Astrocyte (in vitro differentiated cells and primary cell): ENCODE measurements around the gene NECTIN4. TPM values are rescaled to one million over a fixed set of nuclear protein-coding genes. Genes with fewer than 3 reads are reported as not detected.

Experiments
- DNase-seq: peaks from one replicate; pipeline ENCODE4 v3.0.0-alpha.2; 2010; ENCODE audit warnings: low read depth
- FAIRE-seq: peaks from 2 replicates; lab custom pipeline; 2011; peaks lifted over from hg19 to GRCh38; lab: Jason Lieb, UNC
- H2AFZ ChIP-seq: 2 replicates; pipeline ENCODE4 v1.6.0; 2012; ENCODE audit warnings: low read depth, low read length, inconsistent platforms
- H3K27ac ChIP-seq: 2 replicates; pipeline ENCODE4 v1.5.1; 2011; ENCODE audit warnings: low read depth, low read length, inconsistent platforms
- H3K27me3 ChIP-seq: 2 replicates; pipeline ENCODE4 v1.6.0; 2011; ENCODE audit warnings: low read length, inconsistent platforms; ENCODE audit not compliant: insufficient read depth
- H3K36me3 ChIP-seq: 2 replicates; pipeline ENCODE4 v1.5.1; 2011; ENCODE audit warnings: low read length, inconsistent platforms; ENCODE audit not compliant: insufficient read depth
- H3K4me1 ChIP-seq: 2 replicates; pipeline ENCODE4 v1.5.1; 2011; ENCODE audit warnings: low read length, inconsistent platforms; ENCODE audit not compliant: insufficient read depth
- H3K4me2 ChIP-seq: 2 replicates; pipeline ENCODE4 v1.6.0; 2012; ENCODE audit warnings: low read length, inconsistent platforms
- H3K4me3 ChIP-seq: 2 replicates; pipeline ENCODE4 v1.5.1; 2011; ENCODE audit warnings: low read depth, mild to moderate bottlenecking, low read length, inconsistent platforms; ENCODE audit not compliant: insufficient read depth
- H3K79me2 ChIP-seq: 2 replicates; pipeline ENCODE4 v1.6.0; 2012; ENCODE audit warnings: mild to moderate bottlenecking, low read length, inconsistent platforms; ENCODE audit not compliant: insufficient read depth
- H3K9ac ChIP-seq: 2 replicates; pipeline ENCODE4 v1.6.0; 2012; ENCODE audit warnings: mild to moderate bottlenecking, low read length, inconsistent platforms
- H3K9me3 ChIP-seq: 2 replicates; pipeline ENCODE4 v1.5.1; 2012; ENCODE audit warnings: low read depth, mild to moderate bottlenecking, low read length, inconsistent platforms; ENCODE audit not compliant: insufficient read depth
- H4K20me1 ChIP-seq: 2 replicates; pipeline ENCODE4 v1.6.0; 2012; ENCODE audit warnings: low read length, inconsistent platforms; ENCODE audit not compliant: insufficient read depth
- H3K27ac Mint-ChIP-seq: one replicate; pipeline ENCODE4 v1.8.0; 2021; ENCODE audit warnings: mild to moderate bottlenecking, mixed read lengths; ENCODE audit not compliant: unreplicated experiment
- H3K27me3 Mint-ChIP-seq: one replicate; pipeline ENCODE4 v1.8.0; 2021; ENCODE audit warnings: low read depth, mixed read lengths; ENCODE audit not compliant: unreplicated experiment
- H3K36me3 Mint-ChIP-seq: one replicate; pipeline ENCODE4 v1.8.0; 2021; ENCODE audit warnings: low read depth, mixed read lengths; ENCODE audit not compliant: unreplicated experiment
- H3K4me1 Mint-ChIP-seq: one replicate; pipeline ENCODE4 v1.8.0; 2021; ENCODE audit warnings: low read depth, mixed read lengths; ENCODE audit not compliant: unreplicated experiment
- H3K4me3 Mint-ChIP-seq: one replicate; pipeline ENCODE4 v1.8.0; 2021; ENCODE audit warnings: mild to moderate bottlenecking, moderate library complexity, mixed read lengths; ENCODE audit not compliant: unreplicated experiment
- H3K9me3 Mint-ChIP-seq: one replicate; pipeline ENCODE4 v1.8.0; 2021; ENCODE audit warnings: mild to moderate bottlenecking, mixed read lengths; ENCODE audit not compliant: unreplicated experiment
- EZH2 ChIP-seq: IDR thresholded peaks from 2 replicates; pipeline ENCODE4 v1.6.1; 2012; ENCODE audit warnings: mild to moderate bottlenecking, low read length, inconsistent platforms; ENCODE audit not compliant: insufficient read depth
- total RNA-seq: library from RNA; stranded (reverse); gene quantifications from 2 replicates; pipeline ENCODE4 v1.2.1, GENCODE V29; 2021
- TF ChIP-seq, protein P1 (sequence below): IDR thresholded peaks from 2 replicates; pipeline ENCODE4 v1.5.1; 2011; ENCODE audit warnings: low read depth, mild to moderate bottlenecking, inconsistent platforms, low read length, moderate library complexity; ENCODE audit not compliant: insufficient read depth

Gene NECTIN4
- total RNA-seq, 1 donor from 2014 or later, result 1.9 TPM

GRCh38 chr1:161085165-161085564 is 4.2 kb downstream of the NECTIN4 start:
- Histone ChIP-seq H2AFZ (peak overlapping the region; percentile 56), H3K79me2 (no peaks in the 10 kb centered on the region), H3K9me3 (no peaks in the 10 kb centered on the region), H3K27me3 (no peaks in the 10 kb centered on the region), H3K27ac (peak overlapping the region; percentile 10), H4K20me1 (no peaks in the 10 kb centered on the region), H3K36me3 (no peaks in the 10 kb centered on the region), H3K4me2 (peak overlapping the region; percentile 36), H3K4me3 (no peak overlapping the region), H3K9ac (no peak overlapping the region), H3K4me1 (peaks cover 35% of the 10 kb centered on the region)
- H3K27me3 Mint-ChIP-seq, result no peaks in the 10 kb centered on the region
- no peak for FAIRE-seq
- peak overlapping the region; percentile 50 for H3K4me3 Mint-ChIP-seq
- TF ChIP-seq, protein P1, sequence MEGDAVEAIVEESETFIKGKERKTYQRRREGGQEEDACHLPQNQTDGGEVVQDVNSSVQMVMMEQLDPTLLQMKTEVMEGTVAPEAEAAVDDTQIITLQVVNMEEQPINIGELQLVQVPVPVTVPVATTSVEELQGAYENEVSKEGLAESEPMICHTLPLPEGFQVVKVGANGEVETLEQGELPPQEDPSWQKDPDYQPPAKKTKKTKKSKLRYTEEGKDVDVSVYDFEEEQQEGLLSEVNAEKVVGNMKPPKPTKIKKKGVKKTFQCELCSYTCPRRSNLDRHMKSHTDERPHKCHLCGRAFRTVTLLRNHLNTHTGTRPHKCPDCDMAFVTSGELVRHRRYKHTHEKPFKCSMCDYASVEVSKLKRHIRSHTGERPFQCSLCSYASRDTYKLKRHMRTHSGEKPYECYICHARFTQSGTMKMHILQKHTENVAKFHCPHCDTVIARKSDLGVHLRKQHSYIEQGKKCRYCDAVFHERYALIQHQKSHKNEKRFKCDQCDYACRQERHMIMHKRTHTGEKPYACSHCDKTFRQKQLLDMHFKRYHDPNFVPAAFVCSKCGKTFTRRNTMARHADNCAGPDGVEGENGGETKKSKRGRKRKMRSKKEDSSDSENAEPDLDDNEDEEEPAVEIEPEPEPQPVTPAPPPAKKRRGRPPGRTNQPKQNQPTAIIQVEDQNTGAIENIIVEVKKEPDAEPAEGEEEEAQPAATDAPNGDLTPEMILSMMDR, result no peak
- no peak for TF ChIP-seq EZH2
- H3K4me1 Mint-ChIP-seq, result peaks cover 69% of the 10 kb centered on the region
- DNase-seq, result no peak
- H3K27ac Mint-ChIP-seq, result peak overlapping the region; percentile 89
- no peaks in the 10 kb centered on the region for H3K36me3 Mint-ChIP-seq
- peaks cover 3% of the 10 kb centered on the region for H3K9me3 Mint-ChIP-seq

DNA sequence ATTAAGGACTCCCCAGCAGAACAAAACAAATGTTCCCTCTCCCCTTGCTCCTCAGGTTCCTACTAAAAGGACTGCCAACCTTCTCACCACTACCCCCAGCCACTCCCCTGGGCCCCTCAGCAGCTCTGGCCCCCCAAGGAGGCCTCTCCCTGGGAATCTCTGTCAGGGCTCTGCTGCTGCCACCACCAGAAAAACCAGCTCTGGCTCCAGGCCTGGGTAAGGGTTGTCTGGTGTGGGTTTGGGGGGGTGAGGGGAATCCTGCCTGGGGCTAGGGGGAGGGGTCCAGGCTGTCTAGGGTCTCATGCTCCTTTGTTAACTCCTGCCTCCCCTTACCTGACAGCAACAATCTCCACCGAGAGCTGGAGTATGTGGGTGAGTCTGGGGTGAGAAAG is 4.8 kb downstream of the NECTIN4 start:
- DNase-seq, result no peak
- H3K9ac ChIP-seq, result no peak overlapping the region

More for the DNA sequence above, 4.8 kb downstream of the NECTIN4 start:
- H3K4me3 ChIP-seq, result no peak overlapping the region
- Mint-ChIP-seq H3K36me3 (no peaks in the 10 kb centered on the region), H3K4me1 (peaks cover 71% of the 10 kb centered on the region), H3K9me3 (peaks cover 3% of the 10 kb centered on the region), H3K4me3 (no peak overlapping the region), H3K27ac (peak overlapping the region; percentile 89), H3K27me3 (no peaks in the 10 kb centered on the region)
- peak overlapping the region; percentile 36 for H3K4me2 ChIP-seq
- FAIRE-seq, result no peak
- H3K36me3 ChIP-seq, result no peaks in the 10 kb centered on the region
- peaks cover 35% of the 10 kb centered on the region for H3K4me1 ChIP-seq
- TF ChIP-seq, protein P1, result no peak
- no peak for TF ChIP-seq EZH2
- no peaks in the 10 kb centered on the region for H4K20me1 ChIP-seq
- no peaks in the 10 kb centered on the region for H3K27me3 ChIP-seq
- H2AFZ ChIP-seq, result no peak overlapping the region
- no peaks in the 10 kb centered on the region for H3K79me2 ChIP-seq
- peak overlapping the region; percentile 10 for H3K27ac ChIP-seq
- H3K9me3 ChIP-seq, result no peaks in the 10 kb centered on the region
